Endodermal cell (in vitro differentiated cells): ENCODE results near the gene IFNLR1. TPM values are rescaled to one million over a fixed set of nuclear protein-coding genes. Genes with fewer than 3 reads are reported as not detected.

Source experiments
- DNase-seq: peaks from one replicate; pipeline ENCODE4 v3.0.0-alpha.2; 2017
- H3K27ac ChIP-seq: 2 replicates; pipeline ENCODE4 v1.5.1; 2013; ENCODE audit warnings: mild to moderate bottlenecking, low read depth, low read length, moderate library complexity
- H3K27me3 ChIP-seq: 2 replicates; pipeline ENCODE4 v1.6.1; 2013; ENCODE audit warnings: mild to moderate bottlenecking, low read length, moderate library complexity; ENCODE audit not compliant: insufficient read depth, control insufficient read depth, poor library complexity, severe bottlenecking
- H3K36me3 ChIP-seq: 2 replicates; pipeline ENCODE4 v1.7.0; 2013; ENCODE audit warnings: mild to moderate bottlenecking, low read length, moderate library complexity; ENCODE audit not compliant: control insufficient read depth, insufficient read depth
- H3K4me1 ChIP-seq: one replicate; pipeline ENCODE4 v1.7.0; 2013; ENCODE audit warnings: low read length; ENCODE audit not compliant: control insufficient read depth, insufficient read depth
- H3K4me3 ChIP-seq: 2 replicates; pipeline ENCODE4 v1.5.1; 2013; ENCODE audit warnings: mild to moderate bottlenecking, low read length, moderate library complexity
- H3K9ac ChIP-seq: 2 replicates; pipeline ENCODE4 v1.6.1; 2013; ENCODE audit warnings: mild to moderate bottlenecking, low read length, moderate library complexity; ENCODE audit not compliant: poor library complexity, severe bottlenecking; ENCODE audit errors: extremely low read depth
- H3K9me3 ChIP-seq: 2 replicates; pipeline ENCODE4 v1.6.1; 2013; ENCODE audit warnings: mild to moderate bottlenecking, low read length, moderate library complexity; ENCODE audit not compliant: control insufficient read depth
- H3K27ac Mint-ChIP-seq: 2 replicates; pipeline ENCODE4 v1.8.0; 2020; ENCODE audit warnings: mixed read lengths
- H3K27me3 Mint-ChIP-seq: 2 replicates; pipeline ENCODE4 v1.8.0; 2021; ENCODE audit warnings: mild to moderate bottlenecking, mixed read lengths; ENCODE audit not compliant: insufficient read depth
- H3K36me3 Mint-ChIP-seq: 2 replicates; pipeline ENCODE4 v1.8.0; 2020; ENCODE audit warnings: low read depth, mixed read lengths
- H3K4me1 Mint-ChIP-seq: 2 replicates; pipeline ENCODE4 v1.8.0; 2020; ENCODE audit warnings: mixed read lengths
- H3K4me3 Mint-ChIP-seq: 2 replicates; pipeline ENCODE4 v1.8.0; 2020; ENCODE audit warnings: mild to moderate bottlenecking, moderate library complexity, mixed read lengths
- H3K9me3 Mint-ChIP-seq: 2 replicates; pipeline ENCODE4 v1.8.0; 2020; ENCODE audit warnings: mild to moderate bottlenecking, mixed read lengths
- CTCF ChIP-seq: fragments of 200-600 bp; sonication (generic); conservative IDR thresholded peaks from 2 replicates; pipeline ENCODE4 v1.5.0; 2021; ENCODE audit warnings: antibody characterized with exemption, mild to moderate bottlenecking
- WGBS, 2 experiments: methylation state at CpG; one replicate each; pipeline versions ENCODE4 v1.1.5 to v1.1.7; 2013; ENCODE audit warnings: missing lambda C conversion rate in 2 of 2, mixed read lengths in 1 of 2; ENCODE audit not compliant: insufficient coverage in 1 of 2, insufficient read length in 1 of 2; 5-methylcytosine and 5-hydroxymethylcytosine counted together
- total RNA-seq, 2 donors: library from RNA; stranded (reverse); fragmentation: NEBNext Ultra II Directional in 1 of 2; extraction: Animal tissue kit (Norgen Biotek cat#: 25700) in 1 of 2; gene quantifications; 2 replicates in 1 of 2; 3 replicates in 1 of 2; pipeline ENCODE4 v1.2.1, GENCODE V29; 2021

IFNLR1 gene
- total RNA-seq, 2 donors from 2014 or later, result 12.1 to 13.0 TPM

- H3K27ac ChIP-seq, result no peak overlapping the region
- H3K27ac Mint-ChIP-seq, result no peak overlapping the region
- WGBS, 2 experiments, result 91 to 100% methylated on average over 3 to 5 of the region's 6 CpGs
- no peaks in the 10 kb centered on the region for H3K27me3 Mint-ChIP-seq
- TF ChIP-seq CTCF, result no peak
- H3K9ac ChIP-seq, result no peak overlapping the region
- H3K27me3 ChIP-seq, result no peaks in the 10 kb centered on the region
- no peaks in the 10 kb centered on the region for H3K9me3 ChIP-seq
- no peak overlapping the region for H3K4me3 Mint-ChIP-seq
- H3K36me3 ChIP-seq, result no peaks in the 10 kb centered on the region
- no peaks in the 10 kb centered on the region for H3K36me3 Mint-ChIP-seq
- no peak for DNase-seq
- H3K4me3 ChIP-seq, result no peak overlapping the region
- H3K4me1 ChIP-seq, result no peaks in the 10 kb centered on the region
- H3K9me3 Mint-ChIP-seq, result no peaks in the 10 kb centered on the region
- peaks cover 5% of the 10 kb centered on the region for H3K4me1 Mint-ChIP-seq
Observed at GRCh38 chr1:24123611-24124010, 63.5 kb downstream of the IFNLR1 start.

- Histone ChIP-seq H3K4me1 (no peaks in the 10 kb centered on the region), H3K4me3 (no peak overlapping the region), H3K9ac (no peak overlapping the region), H3K36me3 (no peaks in the 10 kb centered on the region), H3K9me3 (no peaks in the 10 kb centered on the region), H3K27ac (no peak overlapping the region), H3K27me3 (no peaks in the 10 kb centered on the region)
- TF ChIP-seq CTCF, result no peak
- H3K4me3 Mint-ChIP-seq, result no peak overlapping the region
- H3K27me3 Mint-ChIP-seq, result no peaks in the 10 kb centered on the region
- H3K27ac Mint-ChIP-seq, result no peak overlapping the region
- WGBS, 2 experiments, result 93% methylated on average over 7 of the region's 7 CpGs
- H3K4me1 Mint-ChIP-seq, result peaks cover 5% of the 10 kb centered on the region
- no peaks in the 10 kb centered on the region for H3K36me3 Mint-ChIP-seq
- no peak for DNase-seq
- no peaks in the 10 kb centered on the region for H3K9me3 Mint-ChIP-seq
Observed at GRCh38 chr1:24122776-24123175, 64.3 kb downstream of the IFNLR1 start.

- peaks cover 5% of the 10 kb centered on the region for H3K4me1 Mint-ChIP-seq
- H3K36me3 Mint-ChIP-seq, result no peaks in the 10 kb centered on the region
- Histone ChIP-seq H3K27ac (no peak overlapping the region), H3K4me1 (no peaks in the 10 kb centered on the region), H3K9me3 (no peaks in the 10 kb centered on the region), H3K4me3 (no peak overlapping the region), H3K9ac (no peak overlapping the region), H3K36me3 (no peaks in the 10 kb centered on the region), H3K27me3 (no peaks in the 10 kb centered on the region)
- 91 to 97% methylated on average over 5 to 14 of the region's 14 CpGs for WGBS, 2 experiments
- no peak overlapping the region for H3K27ac Mint-ChIP-seq
- H3K4me3 Mint-ChIP-seq, result no peak overlapping the region
- no peaks in the 10 kb centered on the region for H3K9me3 Mint-ChIP-seq
- TF ChIP-seq CTCF, result no peak
- H3K27me3 Mint-ChIP-seq, result no peaks in the 10 kb centered on the region
- DNase-seq, result no peak
Observed at GRCh38 chr1:24121406-24121805, 65.7 kb downstream of the IFNLR1 start.
